Ovary (tissue), 9 donors: ENCODE data around the gene NUDT16L1. TPM values are rescaled to one million over a fixed set of nuclear protein-coding genes. Genes with fewer than 3 reads are reported as not detected.

Source experiments
- DNase-seq, 5 donors: peaks; one replicate each; pipeline ENCODE4 v3.0.0-alpha.2; 2019 to 2020
- H3K27ac ChIP-seq, 2 donors: fragments of 200-600 bp; one replicate each; pipeline versions ENCODE4 v1.5.1 to v1.8.0; 2019 to 2022
- H3K27me3 ChIP-seq: fragments of 200-600 bp; one replicate; pipeline ENCODE4 v1.8.0; 2022
- H3K36me3 ChIP-seq: fragments of 200-600 bp; sonication (generic); one replicate; pipeline ENCODE4 v1.5.1; 2019
- H3K4me1 ChIP-seq: one replicate; pipeline ENCODE4 v1.8.1; 2013; ENCODE audit warnings: mild to moderate bottlenecking, moderate library complexity; ENCODE audit not compliant: insufficient read depth
- H3K4me3 ChIP-seq: fragments of 200-600 bp; sonication (generic); one replicate; pipeline ENCODE4 v1.5.1; 2017
- H3K9me3 ChIP-seq, 2 donors: fragments of 200-600 bp in 1 of 2; sonication (generic) in 1 of 2; one replicate each; pipeline versions ENCODE4 v1.5.1 to v1.8.1; 2013 to 2019; ENCODE audit warnings: mild to moderate bottlenecking in 1 of 2, moderate library complexity in 1 of 2
- EP300 ChIP-seq: sonication (generic); formaldehyde crosslinking; IDR thresholded peaks from one replicate; pipeline ENCODE4 v1.6.1; 2017; ENCODE audit warnings: antibody characterized with exemption
- POLR2A ChIP-seq: fragments of 450-650 bp; IDR thresholded peaks from one replicate; pipeline ENCODE4 v1.6.1; 2017; ENCODE audit warnings: antibody characterized with exemption, mild to moderate bottlenecking, moderate library complexity
- WGBS, 3 donors: extraction: QIAGEN DNeasy Blood & Tissue Kit in 1 of 3; methylation state at CpG; one replicate each; pipeline versions ENCODE4 v1.1.5 to v1.1.7; 2013 to 2017; 5-methylcytosine and 5-hydroxymethylcytosine counted together
- intact Hi-C, 4 donors: fragments of 100-400 bp; cut with DNase I; formaldehyde crosslinking; loops; one replicate each; pipeline versions ENCODE4 v1.11.0 to v1.15.1; 2022 to 2023
- polyA plus RNA-seq, 2 donors: library from polyadenylated mRNA; stranded (reverse); fragments of 200-250 nt in 1 of 2; fragments of 350-450 nt in 1 of 2; fragmentation: Illumina TruSeq in 1 of 2; extraction: RNeasy Lipid Tissue Mini Kit (QIAGEN cat#74804) in 1 of 2; gene quantifications; one replicate each; pipeline ENCODE4 v1.2.3, GENCODE V29; 2013 to 2014
- total RNA-seq, 7 donors: library from RNA; depleted of rRNA in 2 of 7; stranded (reverse); fragments of >200 nt in 2 of 7; fragmentation: NEBNext Ultra II Directional in 3 of 7; extraction: Animal tissue kit (Norgen Biotek cat#: 25700) in 3 of 7; gene quantifications; one replicate each; pipeline versions ENCODE4 v1.1.0 to v1.2.4, GENCODE V29; 2016 to 2023
- TF ChIP-seq, protein P1 (sequence below), 3 donors: fragments of 450-650 bp in 2 of 3; fragments of 200-600 bp in 1 of 3; IDR thresholded peaks; one replicate each; pipeline versions ENCODE4 v1.5.1 to v1.8.0; 2016 to 2022; ENCODE audit warnings: antibody characterized with exemption in 3 of 3, mild to moderate bottlenecking in 1 of 3
- donor health status: DM: no; HTN: no; CAD: no; lungs with moderate emphysema.
- donor health status: DM: no; HTN: no; CAD: no.
- donor health status: Bipolar disorder and iron deficiency.
- donor health status: DM: yes; HTN: yes; CAD: no.
- donor health status: DM: no; HTN: no; CAD: no.
- donor health status: DM: yes; HTN: yes; CAD: no.

NUDT16L1 gene
- total and polyA plus RNA-seq, 9 donors, result 8.1 to 33.6 (median 28.0) TPM

DNA sequence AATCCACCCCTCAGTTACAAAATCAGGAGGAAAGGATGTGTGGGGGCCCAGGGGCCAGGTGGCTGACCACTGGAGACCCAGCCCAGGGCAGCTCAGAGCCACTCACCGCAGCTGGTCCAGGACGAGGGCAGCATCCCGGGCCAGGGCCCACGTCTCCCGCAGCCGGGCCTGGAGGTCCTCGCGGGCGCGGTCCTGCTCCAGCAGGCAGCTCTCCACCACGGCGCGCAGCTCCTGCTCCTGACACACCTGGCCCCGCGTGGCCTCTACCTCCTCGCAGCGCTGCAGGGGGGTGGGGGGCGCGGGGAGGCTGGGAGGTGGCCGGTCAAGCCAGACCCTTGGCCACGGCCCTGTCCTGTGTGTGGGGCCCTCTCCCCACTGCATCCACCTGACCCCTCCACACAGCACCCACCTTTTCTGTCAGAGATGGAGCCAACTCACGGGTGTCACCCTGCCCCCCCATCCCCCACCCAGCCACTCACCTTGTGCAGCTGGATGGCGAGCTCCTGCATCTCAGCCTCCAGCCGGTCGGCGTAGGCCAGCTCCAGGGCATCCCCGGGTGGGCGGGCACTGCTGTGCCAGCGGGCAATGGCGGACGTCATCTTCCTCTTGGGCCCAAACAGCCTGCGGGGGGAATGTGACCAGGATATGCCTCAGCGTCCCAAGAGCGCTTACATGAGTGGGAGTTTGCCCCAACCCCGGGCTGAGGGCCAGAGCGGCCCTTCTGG, 5.1 kb downstream of the NUDT16L1 start:
- DNase-seq, result peak in 3 of 5 donors; percentile 12 to 43 (median 30)
- TF ChIP-seq POLR2A (no peak), EP300 (no peak)
- TF ChIP-seq, protein P1, sequence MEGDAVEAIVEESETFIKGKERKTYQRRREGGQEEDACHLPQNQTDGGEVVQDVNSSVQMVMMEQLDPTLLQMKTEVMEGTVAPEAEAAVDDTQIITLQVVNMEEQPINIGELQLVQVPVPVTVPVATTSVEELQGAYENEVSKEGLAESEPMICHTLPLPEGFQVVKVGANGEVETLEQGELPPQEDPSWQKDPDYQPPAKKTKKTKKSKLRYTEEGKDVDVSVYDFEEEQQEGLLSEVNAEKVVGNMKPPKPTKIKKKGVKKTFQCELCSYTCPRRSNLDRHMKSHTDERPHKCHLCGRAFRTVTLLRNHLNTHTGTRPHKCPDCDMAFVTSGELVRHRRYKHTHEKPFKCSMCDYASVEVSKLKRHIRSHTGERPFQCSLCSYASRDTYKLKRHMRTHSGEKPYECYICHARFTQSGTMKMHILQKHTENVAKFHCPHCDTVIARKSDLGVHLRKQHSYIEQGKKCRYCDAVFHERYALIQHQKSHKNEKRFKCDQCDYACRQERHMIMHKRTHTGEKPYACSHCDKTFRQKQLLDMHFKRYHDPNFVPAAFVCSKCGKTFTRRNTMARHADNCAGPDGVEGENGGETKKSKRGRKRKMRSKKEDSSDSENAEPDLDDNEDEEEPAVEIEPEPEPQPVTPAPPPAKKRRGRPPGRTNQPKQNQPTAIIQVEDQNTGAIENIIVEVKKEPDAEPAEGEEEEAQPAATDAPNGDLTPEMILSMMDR (IDR thresholded peaks at IDR 0.05), result no peak
- intact Hi-C loops, result no loop called here
- 87 to 92% (median 91%) methylated on average over 32 to 36 of the region's 36 CpGs for WGBS, 3 donors
- no peak overlapping the region for H3K4me3 ChIP-seq
- H3K4me1 ChIP-seq, result peaks cover 5% of the 10 kb centered on the region
- H3K27ac ChIP-seq, result no peak overlapping the region
- H3K9me3 ChIP-seq, result no peaks in the 10 kb centered on the region
- no peaks in the 10 kb centered on the region for H3K36me3 ChIP-seq
- no peaks in the 10 kb centered on the region for H3K27me3 ChIP-seq

- no peak overlapping the region for H3K27ac ChIP-seq
- H3K9me3 ChIP-seq, result no peaks in the 10 kb centered on the region
- H3K4me1 ChIP-seq, result peaks cover 5% of the 10 kb centered on the region
- no peaks in the 10 kb centered on the region for H3K36me3 ChIP-seq
- TF ChIP-seq, protein P1 (IDR thresholded peaks at IDR 0.05), result no peak
- no peak for TF ChIP-seq POLR2A
- no peak for TF ChIP-seq EP300
- DNase-seq, result no peak
- intact Hi-C loops, result no loop called here
- H3K27me3 ChIP-seq, result no peaks in the 10 kb centered on the region
- 82 to 87% (median 83%) methylated on average over 19 of the region's 19 CpGs for WGBS, 3 donors
- H3K4me3 ChIP-seq, result no peak overlapping the region
These were observed 5.7 kb downstream of the NUDT16L1 start for GRCh38 chr16:4699046-4699556.

DNA sequence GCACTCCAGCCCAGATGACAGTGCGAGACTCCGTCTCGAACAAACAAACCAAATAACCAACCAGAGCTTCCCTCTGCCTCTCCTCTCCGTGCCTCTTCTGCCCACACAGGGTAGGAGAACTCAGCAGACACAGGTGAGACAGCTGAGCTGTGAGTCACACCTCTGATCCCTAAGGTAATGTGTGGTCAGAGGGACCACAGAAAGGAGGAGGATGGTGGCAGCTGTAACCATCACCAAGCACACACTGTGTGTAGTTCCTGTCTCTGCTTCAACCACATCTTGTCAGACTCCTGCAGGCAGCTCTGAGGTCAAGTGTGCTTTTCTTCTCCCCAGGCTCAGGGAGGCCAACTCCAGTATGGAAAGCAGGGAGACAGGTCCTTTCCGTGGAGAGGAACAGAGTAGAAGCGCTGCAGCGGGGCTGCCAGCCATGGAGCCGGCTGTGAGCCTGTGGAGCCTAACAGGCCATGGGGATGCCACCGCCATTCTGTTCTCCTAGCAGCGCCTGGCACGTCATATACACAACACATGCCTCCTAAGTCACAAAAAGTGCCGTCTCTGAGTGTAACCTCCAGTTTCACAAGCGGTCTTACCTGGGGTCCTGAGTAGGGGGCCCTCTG, 7.1 kb downstream of the NUDT16L1 start:
- DNase-seq, result no peak

GRCh38 chr16:4700997-4701743, 7.8 kb downstream of the NUDT16L1 start:
- DNase-seq, result no peak
- no peak overlapping the region for H3K27ac ChIP-seq
- TF ChIP-seq POLR2A (no peak), EP300 (no peak)
- TF ChIP-seq, protein P1 (IDR thresholded peaks at IDR 0.05), result no peak
- no peaks in the 10 kb centered on the region for H3K9me3 ChIP-seq
- WGBS, 3 donors, result 86 to 91% (median 88%) methylated on average over 32 to 33 of the region's 33 CpGs
- H3K27me3 ChIP-seq, result no peaks in the 10 kb centered on the region
- H3K36me3 ChIP-seq, result no peaks in the 10 kb centered on the region
- no peak overlapping the region for H3K4me3 ChIP-seq
- intact Hi-C loops, result no loop called here
- no peaks in the 10 kb centered on the region for H3K4me1 ChIP-seq

More for the DNA sequence above, 7.1 kb downstream of the NUDT16L1 start:
- Histone ChIP-seq H3K27ac (no peak overlapping the region), H3K36me3 (no peaks in the 10 kb centered on the region), H3K4me1 (no peaks in the 10 kb centered on the region), H3K9me3 (no peaks in the 10 kb centered on the region), H3K27me3 (no peaks in the 10 kb centered on the region), H3K4me3 (no peak overlapping the region)
- no peak for TF ChIP-seq EP300
- TF ChIP-seq, protein P1 (IDR thresholded peaks at IDR 0.05), result no peak
- no peak for TF ChIP-seq POLR2A
- intact Hi-C loops, result no loop called here
- WGBS, 3 donors, result 92 to 94% (median 93%) methylated on average over 13 of the region's 13 CpGs
